Fibroblast of villous mesenchyme (primary cell): ENCODE results near the gene AZIN2. TPM values are rescaled to one million over a fixed set of nuclear protein-coding genes. Genes with fewer than 3 reads are reported as not detected.
"Not testable (repeated sequence)": the region's sequence is repeated elsewhere in the genome, so short reads cannot be mapped to it uniquely, and the experiment has no call there.

Experiments used
- DNase-seq: peaks from one replicate; pipeline ENCODE4 v3.0.0-alpha.2; 2010; ENCODE audit warnings: low read depth
- H3K4me3 ChIP-seq: 2 replicates; pipeline ENCODE4 v1.5.1; 2011; ENCODE audit warnings: low read depth, mild to moderate bottlenecking, low read length
- total RNA-seq: library from RNA; depleted of rRNA; stranded (reverse); fragments of >200 nt; gene quantifications from 2 replicates; pipeline ENCODE4 v1.2.3, GENCODE V29; 2012
- TF ChIP-seq, protein P1 (sequence below): IDR thresholded peaks from 2 replicates; pipeline ENCODE4 v1.5.1; 2012; ENCODE audit warnings: low read depth, mild to moderate bottlenecking, low read length; ENCODE audit not compliant: insufficient read depth

Gene AZIN2
- total RNA-seq, 1 donor: 2.6 TPM

- no peak for DNase-seq
- H3K4me3 ChIP-seq: no peak overlapping the region
- TF ChIP-seq, protein P1, sequence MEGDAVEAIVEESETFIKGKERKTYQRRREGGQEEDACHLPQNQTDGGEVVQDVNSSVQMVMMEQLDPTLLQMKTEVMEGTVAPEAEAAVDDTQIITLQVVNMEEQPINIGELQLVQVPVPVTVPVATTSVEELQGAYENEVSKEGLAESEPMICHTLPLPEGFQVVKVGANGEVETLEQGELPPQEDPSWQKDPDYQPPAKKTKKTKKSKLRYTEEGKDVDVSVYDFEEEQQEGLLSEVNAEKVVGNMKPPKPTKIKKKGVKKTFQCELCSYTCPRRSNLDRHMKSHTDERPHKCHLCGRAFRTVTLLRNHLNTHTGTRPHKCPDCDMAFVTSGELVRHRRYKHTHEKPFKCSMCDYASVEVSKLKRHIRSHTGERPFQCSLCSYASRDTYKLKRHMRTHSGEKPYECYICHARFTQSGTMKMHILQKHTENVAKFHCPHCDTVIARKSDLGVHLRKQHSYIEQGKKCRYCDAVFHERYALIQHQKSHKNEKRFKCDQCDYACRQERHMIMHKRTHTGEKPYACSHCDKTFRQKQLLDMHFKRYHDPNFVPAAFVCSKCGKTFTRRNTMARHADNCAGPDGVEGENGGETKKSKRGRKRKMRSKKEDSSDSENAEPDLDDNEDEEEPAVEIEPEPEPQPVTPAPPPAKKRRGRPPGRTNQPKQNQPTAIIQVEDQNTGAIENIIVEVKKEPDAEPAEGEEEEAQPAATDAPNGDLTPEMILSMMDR: no peak
Observed at GRCh38 chr1:33041026-33041425, 39.9 kb upstream of the AZIN2 start.

- TF ChIP-seq, protein P1: no peak
- DNase-seq: no peak
- no peak overlapping the region for H3K4me3 ChIP-seq
Observed at GRCh38 chr1:33042831-33043230, 38.1 kb upstream of the AZIN2 start.

- peak; percentile 87 for DNase-seq
- TF ChIP-seq, protein P1: no peak
- no peak overlapping the region for H3K4me3 ChIP-seq
Observed at GRCh38 chr1:33043267-33044092, 37.5 kb upstream of the AZIN2 start.

DNA sequence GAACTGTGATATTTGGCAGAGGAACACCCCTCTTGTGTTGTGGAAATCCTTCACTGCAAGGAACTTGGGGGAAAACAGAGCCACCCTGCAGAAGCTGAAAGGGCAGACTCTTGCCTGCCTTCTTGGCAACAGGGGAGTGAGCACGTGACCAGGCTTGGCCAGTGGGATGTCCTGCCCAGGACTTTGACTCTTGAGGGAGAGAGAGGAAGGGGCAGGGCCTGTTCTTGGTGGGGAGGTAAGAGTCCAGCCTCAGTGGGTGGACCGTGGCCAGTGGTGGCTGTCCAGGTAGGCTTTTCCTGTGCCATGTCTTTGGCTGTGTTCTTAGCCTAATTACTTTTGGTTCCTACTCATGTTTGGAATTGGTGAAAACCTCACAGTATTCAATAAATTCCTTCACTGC lies 35.7 kb upstream of the AZIN2 start:
- no peak for DNase-seq
- H3K4me3 ChIP-seq: no peak overlapping the region
- TF ChIP-seq, protein P1: no peak

- DNase-seq: peak; percentile 60
- H3K4me3 ChIP-seq: no peak overlapping the region
- TF ChIP-seq, protein P1: no peak
Observed at GRCh38 chr1:33045814-33046213, 35.1 kb upstream of the AZIN2 start.

GRCh38 chr1:33046234-33046633 lies 34.7 kb upstream of the AZIN2 start:
- not testable (repeated sequence) for H3K4me3 ChIP-seq, DNase-seq

GRCh38 chr1:33047290-33047689 lies 33.7 kb upstream of the AZIN2 start:
- no peak overlapping the region for H3K4me3 ChIP-seq
- DNase-seq: no peak
- TF ChIP-seq, protein P1: no peak
